ENCODE data around the gene C11orf91. TPM values are rescaled to one million over a fixed set of nuclear protein-coding genes. Genes with fewer than 3 reads are reported as not detected.

The C11orf91 gene
- total and polyA plus RNA-seq, 5 experiments from 2014 or later = 0.47 TPM; not detected in 4

- Mint-ChIP-seq H3K9me3 (no peaks in the 10 kb centered on the region), H3K36me3 (no peaks in the 10 kb centered on the region), H3K4me1 (no peaks in the 10 kb centered on the region), H3K27me3 (peaks cover 4 to 41% (median 15%) of the 10 kb centered on the region in 5 donors), H3K27ac (no peak overlapping the region), H3K4me3 (no peak overlapping the region)
- DNase-seq = no peak
- POLR2A ChIA-PET = no interaction called here
- ATAC-seq = no peak
Observed at GRCh38 chr11:33659370-33660139, 41.1 kb downstream of the C11orf91 start.

- no peak overlapping the region for H3K4me3 Mint-ChIP-seq
- H3K27me3 Mint-ChIP-seq = peaks cover 3 to 33% (median 17%) of the 10 kb centered on the region in 5 donors
- no peak for DNase-seq
- POLR2A ChIA-PET = no interaction called here
- no peaks in the 10 kb centered on the region for H3K4me1 Mint-ChIP-seq
- no peak overlapping the region for H3K27ac Mint-ChIP-seq
- no peaks in the 10 kb centered on the region for H3K9me3 Mint-ChIP-seq
- H3K36me3 Mint-ChIP-seq = no peaks in the 10 kb centered on the region
- no peak for ATAC-seq
Observed at GRCh38 chr11:33658195-33658900, 42.3 kb downstream of the C11orf91 start.

GRCh38 chr11:33657757-33658156, 42.9 kb downstream of the C11orf91 start:
- Mint-ChIP-seq H3K9me3 (no peaks in the 10 kb centered on the region), H3K4me3 (no peak overlapping the region), H3K27me3 (peaks cover 3 to 33% (median 17%) of the 10 kb centered on the region in 5 donors), H3K27ac (no peak overlapping the region), H3K4me1 (no peaks in the 10 kb centered on the region), H3K36me3 (no peaks in the 10 kb centered on the region)
- POLR2A ChIA-PET = no interaction called here
- DNase-seq (no peak), ATAC-seq (no peak)

GRCh38 chr11:33656768-33657167, 43.9 kb downstream of the C11orf91 start:
- no peaks in the 10 kb centered on the region for H3K4me1 Mint-ChIP-seq
- ATAC-seq (no peak), DNase-seq (no peak)
- H3K4me3 Mint-ChIP-seq = no peak overlapping the region
- no peaks in the 10 kb centered on the region for H3K9me3 Mint-ChIP-seq
- POLR2A ChIA-PET = no interaction called here
- H3K27ac Mint-ChIP-seq = no peak overlapping the region
- H3K36me3 Mint-ChIP-seq = no peaks in the 10 kb centered on the region
- H3K27me3 Mint-ChIP-seq = peaks cover 3 to 27% (median 17%) of the 10 kb centered on the region in 5 donors

GRCh38 chr11:33655842-33656600, 44.6 kb downstream of the C11orf91 start:
- POLR2A ChIA-PET = no interaction called here
- H3K36me3 Mint-ChIP-seq = no peaks in the 10 kb centered on the region
- H3K9me3 Mint-ChIP-seq = no peaks in the 10 kb centered on the region
- no peak overlapping the region for H3K4me3 Mint-ChIP-seq
- H3K27ac Mint-ChIP-seq = no peak overlapping the region
- peaks cover 3 to 27% (median 18%) of the 10 kb centered on the region in 5 donors for H3K27me3 Mint-ChIP-seq
- H3K4me1 Mint-ChIP-seq = no peaks in the 10 kb centered on the region
- DNase-seq (no peak), ATAC-seq (no peak)

GRCh38 chr11:33654594-33654993, 46.0 kb downstream of the C11orf91 start:
- POLR2A ChIA-PET = no interaction called here
- no peak overlapping the region for H3K27ac Mint-ChIP-seq
- no peak for ATAC-seq
- H3K27me3 Mint-ChIP-seq = peaks cover 11 to 30% (median 19%) of the 10 kb centered on the region in 5 donors
- no peaks in the 10 kb centered on the region for H3K9me3 Mint-ChIP-seq
- no peak for DNase-seq
- no peaks in the 10 kb centered on the region for H3K36me3 Mint-ChIP-seq
- no peaks in the 10 kb centered on the region for H3K4me1 Mint-ChIP-seq
- no peak overlapping the region for H3K4me3 Mint-ChIP-seq

- ATAC-seq (no peak), DNase-seq (no peak)
- H3K4me1 Mint-ChIP-seq = no peaks in the 10 kb centered on the region
- no peaks in the 10 kb centered on the region for H3K9me3 Mint-ChIP-seq
- no peak overlapping the region for H3K4me3 Mint-ChIP-seq
- H3K27ac Mint-ChIP-seq = no peak overlapping the region
- POLR2A ChIA-PET = no interaction called here
- H3K27me3 Mint-ChIP-seq = peaks cover 11 to 30% (median 19%) of the 10 kb centered on the region in 5 donors
- H3K36me3 Mint-ChIP-seq = no peaks in the 10 kb centered on the region
Observed at GRCh38 chr11:33652930-33653329, 47.7 kb downstream of the C11orf91 start.

GRCh38 chr11:33652431-33652830, 48.2 kb downstream of the C11orf91 start:
- Mint-ChIP-seq H3K9me3 (no peaks in the 10 kb centered on the region), H3K27ac (no peak overlapping the region), H3K4me3 (no peak overlapping the region), H3K36me3 (no peaks in the 10 kb centered on the region), H3K4me1 (no peaks in the 10 kb centered on the region), H3K27me3 (peaks cover 11 to 30% (median 19%) of the 10 kb centered on the region in 5 donors)
- POLR2A ChIA-PET = no interaction called here
- ATAC-seq (no peak), DNase-seq (no peak)

- Mint-ChIP-seq H3K27ac (no peak overlapping the region), H3K36me3 (no peaks in the 10 kb centered on the region), H3K9me3 (no peaks in the 10 kb centered on the region), H3K27me3 (peaks cover 11 to 30% (median 19%) of the 10 kb centered on the region in 5 donors), H3K4me3 (no peak overlapping the region), H3K4me1 (no peaks in the 10 kb centered on the region)
- ATAC-seq (no peak), DNase-seq (no peak)
- POLR2A ChIA-PET = no interaction called here
Observed at GRCh38 chr11:33651990-33652389, 48.6 kb downstream of the C11orf91 start.

GRCh38 chr11:33651555-33651954, 49.1 kb downstream of the C11orf91 start:
- no peak for DNase-seq
- no peak overlapping the region for H3K4me3 Mint-ChIP-seq
- no peaks in the 10 kb centered on the region for H3K9me3 Mint-ChIP-seq
- no peak overlapping the region for H3K27ac Mint-ChIP-seq
- POLR2A ChIA-PET = no interaction called here
- peaks cover 11 to 30% (median 19%) of the 10 kb centered on the region in 5 donors for H3K27me3 Mint-ChIP-seq
- no peaks in the 10 kb centered on the region for H3K36me3 Mint-ChIP-seq
- H3K4me1 Mint-ChIP-seq = no peaks in the 10 kb centered on the region
- ATAC-seq = no peak

GRCh38 chr11:33649944-33650343, 50.7 kb downstream of the C11orf91 start:
- Mint-ChIP-seq H3K4me1 (no peaks in the 10 kb centered on the region), H3K4me3 (no peak overlapping the region), H3K27me3 (peaks cover 8 to 24% (median 11%) of the 10 kb centered on the region in 5 donors), H3K9me3 (no peaks in the 10 kb centered on the region), H3K27ac (no peak overlapping the region), H3K36me3 (no peaks in the 10 kb centered on the region)
- POLR2A ChIA-PET = no interaction called here
- DNase-seq (no peak), ATAC-seq (no peak)

All from naive thymus-derived CD8-positive, alpha-beta T cell (primary cell).